Tibial nerve (tissue), 3 donors: Measurements from ENCODE around the gene TGFBI.

Source experiments
- CTCF ChIP-seq, 5 experiments: fragments of 200-600 bp in 3 of 5; fragments of 450-650 bp in 2 of 5; sonication (generic) in 3 of 5; IDR thresholded peaks; one replicate each; pipeline ENCODE4 v1.5.1; 2016 to 2019; ENCODE audit warnings: antibody characterized with exemption in 5 of 5, mild to moderate bottlenecking in 3 of 5, moderate library complexity in 2 of 5
- POLR2A ChIP-seq, 2 donors: fragments of 450-650 bp; IDR thresholded peaks; one replicate each; pipeline ENCODE4 v1.6.1; 2017; ENCODE audit warnings: antibody characterized with exemption in 2 of 2, mild to moderate bottlenecking in 2 of 2, moderate library complexity in 2 of 2

DNA sequence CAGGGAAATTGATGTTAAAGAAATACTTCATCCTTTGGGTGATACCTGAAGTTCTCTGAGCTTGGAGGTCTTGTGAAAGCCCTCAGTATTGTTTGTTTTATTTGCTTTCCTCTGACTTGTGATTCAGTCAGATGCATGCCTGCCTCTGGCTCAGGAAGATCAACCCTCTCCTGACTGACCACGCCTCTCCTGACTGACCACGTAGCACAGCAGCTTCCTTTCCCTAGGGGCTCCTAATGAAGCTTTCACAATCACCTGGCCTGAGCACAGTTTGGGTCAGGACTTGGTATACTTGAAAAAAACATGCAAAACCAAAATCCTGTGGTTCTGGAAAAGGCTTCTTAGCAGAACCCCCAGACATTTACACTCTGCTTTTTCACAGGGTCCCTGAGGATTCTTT, 3.8 kb downstream of the TGFBI start:
- TF ChIP-seq CTCF (IDR thresholded peaks at IDR 0.05) (no peak), POLR2A (IDR thresholded peaks at IDR 0.05) (no peak)
